Activated CD4-positive, alpha-beta T cell treated with anti-CD3 and anti-CD28 coated beads, Interleukin-2, amount 10 ng/mL, durations not matched to agents 7 days and 5 days (primary cell): ENCODE data around the gene HADHA. TPM values are rescaled to one million over a fixed set of nuclear protein-coding genes. Genes with fewer than 3 reads are reported as not detected.
"Not testable (repeated sequence)": the region's sequence is repeated elsewhere in the genome, so short reads cannot be mapped to it uniquely, and the experiment has no call there.

Experiments
- CTCF ChIA-PET: fragments of 350-600 bp; sonication (Branson Sonifier 250); formaldehyde crosslinking; loops from one replicate; lab custom pipeline; 2021; ENCODE audit warnings: antibody characterized with exemption; lab: Charles Lee
- POLR2A ChIA-PET: fragments of 350-600 bp; sonication (Branson Sonifier 250); formaldehyde crosslinking; loops from one replicate; lab custom pipeline; 2021; ENCODE audit warnings: antibody characterized with exemption; lab: Charles Lee
- DNase-seq: peaks from one replicate; pipeline ENCODE4 v3.0.0-alpha.2; 2020
- H3K27ac Mint-ChIP-seq: one replicate; pipeline ENCODE4 v1.8.0; 2021; ENCODE audit warnings: mild to moderate bottlenecking, moderate library complexity, mixed read lengths
- H3K27me3 Mint-ChIP-seq: one replicate; pipeline ENCODE4 v1.8.0; 2021; ENCODE audit warnings: mixed read lengths
- H3K36me3 Mint-ChIP-seq: one replicate; pipeline ENCODE4 v1.8.0; 2021; ENCODE audit warnings: low read depth, mixed read lengths
- H3K4me1 Mint-ChIP-seq: one replicate; pipeline ENCODE4 v1.8.0; 2021; ENCODE audit warnings: mixed read lengths
- H3K4me3 Mint-ChIP-seq: one replicate; pipeline ENCODE4 v1.8.0; 2021; ENCODE audit warnings: mild to moderate bottlenecking, moderate library complexity, mixed read lengths
- H3K9me3 Mint-ChIP-seq: one replicate; pipeline ENCODE4 v1.8.0; 2021; ENCODE audit warnings: mixed read lengths
- total RNA-seq, 2 experiments: library from RNA; stranded (reverse); gene quantifications; one replicate each; pipeline ENCODE4 v1.2.3, GENCODE V29; 2021

Gene HADHA
- total RNA-seq, 2 experiments from 2014 or later, result 117 to 124 TPM

- H3K27me3 Mint-ChIP-seq, result peaks cover 18% of the 10 kb centered on the region
- ChIA-PET POLR2A (interaction anchor here (0.6 kb wide), 1 partner anchor 194 kb away, joined by 3 read pairs; no protein-coding TSS in a partner anchor), CTCF (interaction anchor here (0.6 kb wide), 1 partner anchor 265 kb away, joined by 3 read pairs; no protein-coding TSS in a partner anchor)
- not testable (repeated sequence) for H3K9me3 Mint-ChIP-seq, H3K4me3 Mint-ChIP-seq, H3K27ac Mint-ChIP-seq, DNase-seq, H3K36me3 Mint-ChIP-seq, H3K4me1 Mint-ChIP-seq
Measured at GRCh38 chr2:26166541-26166940, 77.9 kb downstream of the HADHA start.

- ChIA-PET POLR2A (no interaction called here), CTCF (interaction anchor here (0.6 to 1.0 kb wide), 6 partner anchors 35 to 1395 kb away, joined by 3 to 4 read pairs (median 3); no protein-coding TSS in a partner anchor)
- H3K27me3 Mint-ChIP-seq, result peaks cover 11% of the 10 kb centered on the region
- H3K36me3 Mint-ChIP-seq, result no peaks in the 10 kb centered on the region
- no peak overlapping the region for H3K27ac Mint-ChIP-seq
- H3K4me1 Mint-ChIP-seq, result no peaks in the 10 kb centered on the region
- no peak for DNase-seq
- H3K4me3 Mint-ChIP-seq, result no peak overlapping the region
- no peaks in the 10 kb centered on the region for H3K9me3 Mint-ChIP-seq
Measured at GRCh38 chr2:26165403-26165802, 79.0 kb downstream of the HADHA start.

GRCh38 chr2:26164641-26165211, 79.7 kb downstream of the HADHA start:
- Mint-ChIP-seq H3K36me3 (no peaks in the 10 kb centered on the region), H3K9me3 (no peaks in the 10 kb centered on the region), H3K4me3 (no peak overlapping the region), H3K27ac (no peak overlapping the region), H3K4me1 (no peaks in the 10 kb centered on the region), H3K27me3 (peaks cover 7% of the 10 kb centered on the region)
- DNase-seq, result no peak
- ChIA-PET POLR2A (no interaction called here), CTCF (interaction anchor here (0.7 to 1.0 kb wide), 3 partner anchors 35 to 164 kb away, joined by 3 to 4 read pairs (median 3); no protein-coding TSS in a partner anchor)

- CTCF ChIA-PET, result no interaction called here
- no peak for DNase-seq
Measured at GRCh38 chr2:26164231-26164630, 80.2 kb downstream of the HADHA start.

GRCh38 chr2:26162963-26163362, 81.5 kb downstream of the HADHA start:
- Mint-ChIP-seq H3K9me3 (no peaks in the 10 kb centered on the region), H3K27ac (no peak overlapping the region), H3K27me3 (peaks cover 5% of the 10 kb centered on the region), H3K4me3 (no peak overlapping the region), H3K4me1 (no peaks in the 10 kb centered on the region), H3K36me3 (no peaks in the 10 kb centered on the region)
- DNase-seq, result no peak
- ChIA-PET POLR2A (no interaction called here), CTCF (no interaction called here)

More at GRCh38 chr2:26164231-26164630, 80.2 kb downstream of the HADHA start:
- Mint-ChIP-seq H3K27me3 (peaks cover 5% of the 10 kb centered on the region), H3K36me3 (no peaks in the 10 kb centered on the region), H3K9me3 (no peaks in the 10 kb centered on the region), H3K4me1 (no peaks in the 10 kb centered on the region), H3K27ac (no peak overlapping the region), H3K4me3 (no peak overlapping the region)
- POLR2A ChIA-PET, result no interaction called here

- POLR2A ChIA-PET, result no interaction called here
- DNase-seq, result no peak
- no peak overlapping the region for H3K27ac Mint-ChIP-seq
- H3K27me3 Mint-ChIP-seq, result peaks cover 8% of the 10 kb centered on the region
- CTCF ChIA-PET, result interaction anchor here (1.0 kb wide), 1 partner anchor 266 kb away, joined by 3 read pairs; no protein-coding TSS in a partner anchor
- H3K36me3 Mint-ChIP-seq, result no peaks in the 10 kb centered on the region
- no peak overlapping the region for H3K4me3 Mint-ChIP-seq
- H3K4me1 Mint-ChIP-seq, result no peaks in the 10 kb centered on the region
- H3K9me3 Mint-ChIP-seq, result no peaks in the 10 kb centered on the region
Measured at GRCh38 chr2:26161926-26162325, 82.5 kb downstream of the HADHA start.

- POLR2A ChIA-PET, result no interaction called here
- Mint-ChIP-seq H3K27me3 (peaks cover 12% of the 10 kb centered on the region), H3K9me3 (no peaks in the 10 kb centered on the region)
Measured at GRCh38 chr2:26157580-26157979, 86.9 kb downstream of the HADHA start.

GRCh38 chr2:26150243-26150642, 94.2 kb downstream of the HADHA start:
- H3K9me3 Mint-ChIP-seq, result no peaks in the 10 kb centered on the region
- POLR2A ChIA-PET, result no interaction called here
- no peak for DNase-seq
- H3K36me3 Mint-ChIP-seq, result no peaks in the 10 kb centered on the region
- peaks cover 29% of the 10 kb centered on the region for H3K27me3 Mint-ChIP-seq
- H3K4me3 Mint-ChIP-seq, result no peak overlapping the region
- CTCF ChIA-PET, result interaction anchor here (0.7 kb wide), 1 partner anchor 202 kb away, joined by 3 read pairs; no protein-coding TSS in a partner anchor
- H3K27ac Mint-ChIP-seq, result no peak overlapping the region
- no peaks in the 10 kb centered on the region for H3K4me1 Mint-ChIP-seq

More at GRCh38 chr2:26157580-26157979, 86.9 kb downstream of the HADHA start:
- H3K4me1 Mint-ChIP-seq, result no peaks in the 10 kb centered on the region
- CTCF ChIA-PET, result no interaction called here
- no peaks in the 10 kb centered on the region for H3K36me3 Mint-ChIP-seq
- no peak overlapping the region for H3K27ac Mint-ChIP-seq
- H3K4me3 Mint-ChIP-seq, result no peak overlapping the region
- DNase-seq, result no peak

- no peaks in the 10 kb centered on the region for H3K9me3 Mint-ChIP-seq
- peaks cover 25% of the 10 kb centered on the region for H3K27me3 Mint-ChIP-seq
- CTCF ChIA-PET, result interaction anchor here (1.1 to 2.2 kb wide), 2 partner anchors 157 to 198 kb away, joined by 4 to 8 read pairs; no protein-coding TSS in a partner anchor
- no peak overlapping the region for H3K27ac Mint-ChIP-seq
- no peak for DNase-seq
- H3K4me3 Mint-ChIP-seq, result no peak overlapping the region
- no peaks in the 10 kb centered on the region for H3K36me3 Mint-ChIP-seq
- POLR2A ChIA-PET, result no interaction called here
- H3K4me1 Mint-ChIP-seq, result peaks cover 2% of the 10 kb centered on the region
Measured at GRCh38 chr2:26148501-26148900, 95.9 kb downstream of the HADHA start.

- peak; percentile 75 for DNase-seq
- Mint-ChIP-seq H3K36me3 (no peaks in the 10 kb centered on the region), H3K27ac (no peak overlapping the region), H3K4me3 (no peak overlapping the region), H3K4me1 (peaks cover 2% of the 10 kb centered on the region), H3K9me3 (no peaks in the 10 kb centered on the region), H3K27me3 (peaks cover 9% of the 10 kb centered on the region)
- CTCF ChIA-PET, result interaction anchor here (0.7 to 2.0 kb wide), 8 partner anchors 17 to 286 kb away, joined by 3 to 10 read pairs (median 3); no protein-coding TSS in a partner anchor
- POLR2A ChIA-PET, result no interaction called here
Measured at GRCh38 chr2:26144953-26145680, 99.3 kb downstream of the HADHA start.

- Mint-ChIP-seq H3K4me1 (peaks cover 2% of the 10 kb centered on the region), H3K27me3 (peaks cover 4% of the 10 kb centered on the region), H3K4me3 (no peak overlapping the region), H3K27ac (no peak overlapping the region), H3K36me3 (no peaks in the 10 kb centered on the region), H3K9me3 (no peaks in the 10 kb centered on the region)
- CTCF ChIA-PET, result interaction anchor here (0.7 to 2.0 kb wide), 5 partner anchors 152 to 285 kb away, joined by 3 to 10 read pairs (median 3); no protein-coding TSS in a partner anchor
- DNase-seq, result no peak
- POLR2A ChIA-PET, result no interaction called here
Measured at GRCh38 chr2:26144031-26144430, 100.4 kb downstream of the HADHA start.

- ChIA-PET POLR2A (no interaction called here), CTCF (interaction anchor here (0.6 to 1.0 kb wide), 2 partner anchors 20 to 1153 kb away, joined by 4 read pairs; no protein-coding TSS in a partner anchor)
- H3K4me1 Mint-ChIP-seq, result peaks cover 2% of the 10 kb centered on the region
- H3K27me3 Mint-ChIP-seq, result no peaks in the 10 kb centered on the region
- no peak overlapping the region for H3K4me3 Mint-ChIP-seq
- no peaks in the 10 kb centered on the region for H3K36me3 Mint-ChIP-seq
- H3K27ac Mint-ChIP-seq, result no peak overlapping the region
- no peak for DNase-seq
- H3K9me3 Mint-ChIP-seq, result no peaks in the 10 kb centered on the region
Measured at GRCh38 chr2:26141145-26141769, 103.2 kb downstream of the HADHA start.
